ENCODE data around the gene MZT1. TPM values are rescaled to one million over a fixed set of nuclear protein-coding genes. Genes with fewer than 3 reads are reported as not detected.

MZT1 gene
- total and polyA plus RNA-seq, 9 of the 15 experiments (the other 6 are each of a cell fraction or from before 2014, with no cell fraction given), result 15.3 to 31.6 (median 24.1) TPM

- TF ChIP-seq, protein P1, sequence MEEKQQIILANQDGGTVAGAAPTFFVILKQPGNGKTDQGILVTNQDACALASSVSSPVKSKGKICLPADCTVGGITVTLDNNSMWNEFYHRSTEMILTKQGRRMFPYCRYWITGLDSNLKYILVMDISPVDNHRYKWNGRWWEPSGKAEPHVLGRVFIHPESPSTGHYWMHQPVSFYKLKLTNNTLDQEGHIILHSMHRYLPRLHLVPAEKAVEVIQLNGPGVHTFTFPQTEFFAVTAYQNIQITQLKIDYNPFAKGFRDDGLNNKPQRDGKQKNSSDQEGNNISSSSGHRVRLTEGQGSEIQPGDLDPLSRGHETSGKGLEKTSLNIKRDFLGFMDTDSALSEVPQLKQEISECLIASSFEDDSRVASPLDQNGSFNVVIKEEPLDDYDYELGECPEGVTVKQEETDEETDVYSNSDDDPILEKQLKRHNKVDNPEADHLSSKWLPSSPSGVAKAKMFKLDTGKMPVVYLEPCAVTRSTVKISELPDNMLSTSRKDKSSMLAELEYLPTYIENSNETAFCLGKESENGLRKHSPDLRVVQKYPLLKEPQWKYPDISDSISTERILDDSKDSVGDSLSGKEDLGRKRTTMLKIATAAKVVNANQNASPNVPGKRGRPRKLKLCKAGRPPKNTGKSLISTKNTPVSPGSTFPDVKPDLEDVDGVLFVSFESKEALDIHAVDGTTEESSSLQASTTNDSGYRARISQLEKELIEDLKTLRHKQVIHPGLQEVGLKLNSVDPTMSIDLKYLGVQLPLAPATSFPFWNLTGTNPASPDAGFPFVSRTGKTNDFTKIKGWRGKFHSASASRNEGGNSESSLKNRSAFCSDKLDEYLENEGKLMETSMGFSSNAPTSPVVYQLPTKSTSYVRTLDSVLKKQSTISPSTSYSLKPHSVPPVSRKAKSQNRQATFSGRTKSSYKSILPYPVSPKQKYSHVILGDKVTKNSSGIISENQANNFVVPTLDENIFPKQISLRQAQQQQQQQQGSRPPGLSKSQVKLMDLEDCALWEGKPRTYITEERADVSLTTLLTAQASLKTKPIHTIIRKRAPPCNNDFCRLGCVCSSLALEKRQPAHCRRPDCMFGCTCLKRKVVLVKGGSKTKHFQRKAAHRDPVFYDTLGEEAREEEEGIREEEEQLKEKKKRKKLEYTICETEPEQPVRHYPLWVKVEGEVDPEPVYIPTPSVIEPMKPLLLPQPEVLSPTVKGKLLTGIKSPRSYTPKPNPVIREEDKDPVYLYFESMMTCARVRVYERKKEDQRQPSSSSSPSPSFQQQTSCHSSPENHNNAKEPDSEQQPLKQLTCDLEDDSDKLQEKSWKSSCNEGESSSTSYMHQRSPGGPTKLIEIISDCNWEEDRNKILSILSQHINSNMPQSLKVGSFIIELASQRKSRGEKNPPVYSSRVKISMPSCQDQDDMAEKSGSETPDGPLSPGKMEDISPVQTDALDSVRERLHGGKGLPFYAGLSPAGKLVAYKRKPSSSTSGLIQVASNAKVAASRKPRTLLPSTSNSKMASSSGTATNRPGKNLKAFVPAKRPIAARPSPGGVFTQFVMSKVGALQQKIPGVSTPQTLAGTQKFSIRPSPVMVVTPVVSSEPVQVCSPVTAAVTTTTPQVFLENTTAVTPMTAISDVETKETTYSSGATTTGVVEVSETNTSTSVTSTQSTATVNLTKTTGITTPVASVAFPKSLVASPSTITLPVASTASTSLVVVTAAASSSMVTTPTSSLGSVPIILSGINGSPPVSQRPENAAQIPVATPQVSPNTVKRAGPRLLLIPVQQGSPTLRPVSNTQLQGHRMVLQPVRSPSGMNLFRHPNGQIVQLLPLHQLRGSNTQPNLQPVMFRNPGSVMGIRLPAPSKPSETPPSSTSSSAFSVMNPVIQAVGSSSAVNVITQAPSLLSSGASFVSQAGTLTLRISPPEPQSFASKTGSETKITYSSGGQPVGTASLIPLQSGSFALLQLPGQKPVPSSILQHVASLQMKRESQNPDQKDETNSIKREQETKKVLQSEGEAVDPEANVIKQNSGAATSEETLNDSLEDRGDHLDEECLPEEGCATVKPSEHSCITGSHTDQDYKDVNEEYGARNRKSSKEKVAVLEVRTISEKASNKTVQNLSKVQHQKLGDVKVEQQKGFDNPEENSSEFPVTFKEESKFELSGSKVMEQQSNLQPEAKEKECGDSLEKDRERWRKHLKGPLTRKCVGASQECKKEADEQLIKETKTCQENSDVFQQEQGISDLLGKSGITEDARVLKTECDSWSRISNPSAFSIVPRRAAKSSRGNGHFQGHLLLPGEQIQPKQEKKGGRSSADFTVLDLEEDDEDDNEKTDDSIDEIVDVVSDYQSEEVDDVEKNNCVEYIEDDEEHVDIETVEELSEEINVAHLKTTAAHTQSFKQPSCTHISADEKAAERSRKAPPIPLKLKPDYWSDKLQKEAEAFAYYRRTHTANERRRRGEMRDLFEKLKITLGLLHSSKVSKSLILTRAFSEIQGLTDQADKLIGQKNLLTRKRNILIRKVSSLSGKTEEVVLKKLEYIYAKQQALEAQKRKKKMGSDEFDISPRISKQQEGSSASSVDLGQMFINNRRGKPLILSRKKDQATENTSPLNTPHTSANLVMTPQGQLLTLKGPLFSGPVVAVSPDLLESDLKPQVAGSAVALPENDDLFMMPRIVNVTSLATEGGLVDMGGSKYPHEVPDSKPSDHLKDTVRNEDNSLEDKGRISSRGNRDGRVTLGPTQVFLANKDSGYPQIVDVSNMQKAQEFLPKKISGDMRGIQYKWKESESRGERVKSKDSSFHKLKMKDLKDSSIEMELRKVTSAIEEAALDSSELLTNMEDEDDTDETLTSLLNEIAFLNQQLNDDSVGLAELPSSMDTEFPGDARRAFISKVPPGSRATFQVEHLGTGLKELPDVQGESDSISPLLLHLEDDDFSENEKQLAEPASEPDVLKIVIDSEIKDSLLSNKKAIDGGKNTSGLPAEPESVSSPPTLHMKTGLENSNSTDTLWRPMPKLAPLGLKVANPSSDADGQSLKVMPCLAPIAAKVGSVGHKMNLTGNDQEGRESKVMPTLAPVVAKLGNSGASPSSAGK (IDR thresholded peaks at IDR 0.05), result no peak
- TF ChIP-seq NFATC3 (IDR thresholded peaks at IDR 0.05) (no peak), XRCC4 (IDR thresholded peaks at IDR 0.05; ENCODE audit: extremely low read depth, insufficient read depth, insufficient read length) (no peak), L3MBTL2 (IDR thresholded peaks at IDR 0.05) (no peak), ZNF717 (CRISPR knock-in tag; IDR thresholded peaks at IDR 0.05) (no peak), HDAC8 (tag; IDR thresholded peaks at IDR 0.05) (no peak), ZKSCAN3 (CRISPR knock-in tag; IDR thresholded peaks at IDR 0.05) (no peak), SRF (CRISPR knock-in tag; IDR thresholded peaks at IDR 0.05) (no peak), NFRKB (IDR thresholded peaks at IDR 0.05; ENCODE audit: low read depth) (no peak), USF1 (CRISPR knock-in tag; IDR thresholded peaks at IDR 0.05) (no peak)
- TF ChIP-seq, protein P2, sequence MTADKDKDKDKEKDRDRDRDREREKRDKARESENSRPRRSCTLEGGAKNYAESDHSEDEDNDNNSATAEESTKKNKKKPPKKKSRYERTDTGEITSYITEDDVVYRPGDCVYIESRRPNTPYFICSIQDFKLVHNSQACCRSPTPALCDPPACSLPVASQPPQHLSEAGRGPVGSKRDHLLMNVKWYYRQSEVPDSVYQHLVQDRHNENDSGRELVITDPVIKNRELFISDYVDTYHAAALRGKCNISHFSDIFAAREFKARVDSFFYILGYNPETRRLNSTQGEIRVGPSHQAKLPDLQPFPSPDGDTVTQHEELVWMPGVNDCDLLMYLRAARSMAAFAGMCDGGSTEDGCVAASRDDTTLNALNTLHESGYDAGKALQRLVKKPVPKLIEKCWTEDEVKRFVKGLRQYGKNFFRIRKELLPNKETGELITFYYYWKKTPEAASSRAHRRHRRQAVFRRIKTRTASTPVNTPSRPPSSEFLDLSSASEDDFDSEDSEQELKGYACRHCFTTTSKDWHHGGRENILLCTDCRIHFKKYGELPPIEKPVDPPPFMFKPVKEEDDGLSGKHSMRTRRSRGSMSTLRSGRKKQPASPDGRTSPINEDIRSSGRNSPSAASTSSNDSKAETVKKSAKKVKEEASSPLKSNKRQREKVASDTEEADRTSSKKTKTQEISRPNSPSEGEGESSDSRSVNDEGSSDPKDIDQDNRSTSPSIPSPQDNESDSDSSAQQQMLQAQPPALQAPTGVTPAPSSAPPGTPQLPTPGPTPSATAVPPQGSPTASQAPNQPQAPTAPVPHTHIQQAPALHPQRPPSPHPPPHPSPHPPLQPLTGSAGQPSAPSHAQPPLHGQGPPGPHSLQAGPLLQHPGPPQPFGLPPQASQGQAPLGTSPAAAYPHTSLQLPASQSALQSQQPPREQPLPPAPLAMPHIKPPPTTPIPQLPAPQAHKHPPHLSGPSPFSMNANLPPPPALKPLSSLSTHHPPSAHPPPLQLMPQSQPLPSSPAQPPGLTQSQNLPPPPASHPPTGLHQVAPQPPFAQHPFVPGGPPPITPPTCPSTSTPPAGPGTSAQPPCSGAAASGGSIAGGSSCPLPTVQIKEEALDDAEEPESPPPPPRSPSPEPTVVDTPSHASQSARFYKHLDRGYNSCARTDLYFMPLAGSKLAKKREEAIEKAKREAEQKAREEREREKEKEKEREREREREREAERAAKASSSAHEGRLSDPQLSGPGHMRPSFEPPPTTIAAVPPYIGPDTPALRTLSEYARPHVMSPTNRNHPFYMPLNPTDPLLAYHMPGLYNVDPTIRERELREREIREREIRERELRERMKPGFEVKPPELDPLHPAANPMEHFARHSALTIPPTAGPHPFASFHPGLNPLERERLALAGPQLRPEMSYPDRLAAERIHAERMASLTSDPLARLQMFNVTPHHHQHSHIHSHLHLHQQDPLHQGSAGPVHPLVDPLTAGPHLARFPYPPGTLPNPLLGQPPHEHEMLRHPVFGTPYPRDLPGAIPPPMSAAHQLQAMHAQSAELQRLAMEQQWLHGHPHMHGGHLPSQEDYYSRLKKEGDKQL (CRISPR knock-in tag; IDR thresholded peaks at IDR 0.05; ENCODE audit: borderline replicate concordance), result no peak
Measured at GRCh38 chr13:72693832-72694231, 33.6 kb downstream of the MZT1 start (continued).
